ENCODE data around the gene GAB3. TPM values are rescaled to one million over a fixed set of nuclear protein-coding genes. Genes with fewer than 3 reads are reported as not detected.

Gene GAB3
- total and polyA plus RNA-seq, 2 of the 4 experiments (the other 2 are of a cell fraction), result 2.2 to 3.7 TPM

GRCh38 chrX:154734061-154734781 is 16.7 kb downstream of the GAB3 start:
- peak overlapping the region; percentile 90 for H2AFZ ChIP-seq (replicated peaks; ENCODE audit: low read length, poor library complexity)
- intact Hi-C loops (cut with micrococcal nuclease), result no loop called here
- DNase-seq, result peak; percentile 91

More at GRCh38 chrX:154734061-154734781, 16.7 kb downstream of the GAB3 start:
- no peak for TF ChIP-seq NFE2L2 (IDR thresholded peaks at IDR 0.05; ENCODE audit: low read depth, low read length)
- no peak for TF ChIP-seq SMC3 (IDR thresholded peaks at IDR 0.05; ENCODE audit: low read depth, low read length)
- peak; percentile 79 for TF ChIP-seq CEBPB (IDR thresholded peaks at IDR 0.05; ENCODE audit: low read depth, low read length)
- no peak for TF ChIP-seq FOS (IDR thresholded peaks at IDR 0.05; ENCODE audit: low read depth, low read length)
- 0 out of 2 replicates have a peak, but pooled peaks have one; percentile 7 for TF ChIP-seq RAD21 (IDR thresholded peaks at IDR 0.05; ENCODE audit: low read length)
- no peak for TF ChIP-seq RCOR1 (IDR thresholded peaks at IDR 0.05; ENCODE audit: insufficient replicate concordance, low read length)
- 0 out of 2 replicates have a peak, but pooled peaks have one; percentile 10 for TF ChIP-seq MAFK (IDR thresholded peaks at IDR 0.05; ENCODE audit: low read depth, low read length)
- TF ChIP-seq CHD1 (IDR thresholded peaks at IDR 0.05; ENCODE audit: low read depth, low read length), result no peak
- TF ChIP-seq POLR2A (IDR thresholded peaks at IDR 0.05; ENCODE audit: low read depth, low read length), result no peak
- Histone ChIP-seq H2BK20ac (ENCODE audit: low read depth, low read length) (peak overlapping the region; percentile 82), H3K36me3 (ENCODE audit: control insufficient read depth, insufficient read depth, low read length) (no peaks in the 10 kb centered on the region), H3K4me2 (ENCODE audit: low read depth, low read length) (peak overlapping the region; percentile 51), H2AK9ac (replicated peaks; ENCODE audit: low read depth, low read length, poor library complexity) (peak overlapping the region; percentile 30), H3K27me3 (ENCODE audit: control insufficient read depth, insufficient read depth, low read length) (no peaks in the 10 kb centered on the region), H3K79me1 (ENCODE audit: low read depth in 1 of 2, low read length in 2 of 2) (peaks cover 0 to 3% of the 10 kb centered on the region in 2 experiments; a peak in 2 of 4 replicates), H3K4me1 (ENCODE audit: control insufficient read depth, insufficient read depth, low read length) (peaks cover 26% of the 10 kb centered on the region), H2BK15ac (ENCODE audit: low read depth, low read length) (peak overlapping the region; percentile 43; the same call in 1 of the 3 replicates), H3K4ac (ENCODE audit: low read depth, low read length) (peak overlapping the region; percentile 88), H3K27ac (ENCODE audit: insufficient read depth, low read length) (peak overlapping the region; percentile 76), H3K18ac (ENCODE audit: low read depth, low read length) (peak overlapping the region; percentile 52), H2AK5ac (ENCODE audit: low read depth, low read length) (peak overlapping the region; percentile 31), H2BK120ac (ENCODE audit: low read depth, low read length) (peak overlapping the region; percentile 94), H4K8ac (ENCODE audit: low read depth in 2 of 2, low read length in 2 of 2) (peak overlapping the region; percentile 26 to 81; a peak in 2 of 4 replicates), H3K9me1 (ENCODE audit: insufficient read depth, low read length) (peaks cover 9% of the 10 kb centered on the region; the same call in 1 of the 2 replicates), H3K14ac (replicated peaks; ENCODE audit: low read depth, low read length) (peak overlapping the region; percentile 68), H4K91ac (ENCODE audit: insufficient read depth, low read depth, low read length) (peak overlapping the region; percentile 87), H3K4me3 (ENCODE audit: insufficient read depth, low read depth, low read length) (no peak overlapping the region), H3K56ac (ENCODE audit: extremely low read depth, insufficient read depth, low read length) (peak overlapping the region; percentile 56; the same call in 1 of the 2 replicates), H4K5ac (ENCODE audit: low read depth, low read length) (peak overlapping the region; percentile 40; the same call in 1 of the 2 replicates), H3K9me3 (ENCODE audit: control insufficient read depth, insufficient read depth, low read length) (no peaks in the 10 kb centered on the region), H2BK5ac (ENCODE audit: low read depth, low read length, poor library complexity, severe bottlenecking) (peak overlapping the region; percentile 95), H4K20me1 (ENCODE audit: insufficient read depth, low read length) (no peaks in the 10 kb centered on the region), H3K9ac (ENCODE audit: low read depth, low read length) (peak overlapping the region; percentile 48), H3K23ac (ENCODE audit: low read depth, low read length) (peak overlapping the region; percentile 72; the same call in 1 of the 2 replicates)
- ChIA-PET CTCF (interaction anchor here (1.1 to 1.6 kb wide), 2 partner anchors 10 to 21 kb away, joined by 3 read pairs; no protein-coding TSS in a partner anchor), POLR2A (ENCODE audit: unreplicated experiment) (no interaction called here)
- dilution Hi-C loops (cut with HindIII; ENCODE audit: low sequenced_read_pairs, unreplicated experiment) (no loop called here), in situ Hi-C loops (cut with MboI; ENCODE audit: low sequenced_read_pairs) (loop anchor here (25.0 kb wide), 1 partner anchor 147 kb away; the partner anchor contains the start of gene CTAG1A)
- no TSS peak for BruUV-seq (replicated peaks)
- WGBS, 2 experiments (ENCODE audit: extremely low coverage in 2 of 2, insufficient read length in 1 of 2), result 11% methylated on average over 3 of the region's 8 CpGs; no CpG with 5 or more reads in 1 of the 2 experiments
- ATAC-seq (ENCODE audit: low read depth), result peak; percentile 66
